Measurements from ENCODE around the gene FNIP1. TPM values are rescaled to one million over a fixed set of nuclear protein-coding genes. Genes with fewer than 3 reads are reported as not detected.

FNIP1 gene
- total and polyA plus RNA-seq, 2 of the 8 experiments (the other 6 are each of a cell fraction or from before 2014, with no cell fraction given): 3.5 to 17.3 TPM

GRCh38 chr5:131825404-131826013, 28.7 kb upstream of the FNIP1 start:
- no peak overlapping the region for H2BK12ac ChIP-seq (ENCODE audit: low read depth, low read length)
- H3K18ac ChIP-seq (ENCODE audit: extremely low read depth, low read length): no peak overlapping the region
- H4K8ac ChIP-seq (ENCODE audit: extremely low read depth, insufficient read depth, low read length): no peak overlapping the region
- H2BK15ac ChIP-seq (ENCODE audit: low read length): no peak overlapping the region
- no peak overlapping the region for H2BK5ac ChIP-seq (ENCODE audit: low read depth, low read length)
- no peak overlapping the region for H2AK5ac ChIP-seq (ENCODE audit: low read depth, low read length)
- DNase-seq (ENCODE audit: low read depth in 1 of 2, low spot score in 2 of 2) (no peak), FAIRE-seq (no peak)
- H3K23ac ChIP-seq (ENCODE audit: insufficient read length): no peak overlapping the region
- ChIA-PET CTCF (ENCODE audit: partially characterized antibody) (interaction anchor here (0.9 kb wide), 1 partner anchor 355 kb away, joined by 3 read pairs; no protein-coding TSS in a partner anchor), POLR2A (ENCODE audit: partially characterized antibody) (no interaction called here)
- no peaks in the 10 kb centered on the region for H3K79me2 ChIP-seq (ENCODE audit: control insufficient read depth in 1 of 2, insufficient read depth in 2 of 2, low read length in 2 of 2)
- no peak overlapping the region for H4K5ac ChIP-seq (ENCODE audit: insufficient read length, low read depth, low read length)
- no peak overlapping the region for H2BK20ac ChIP-seq (ENCODE audit: low read length)
- H2BK120ac ChIP-seq (replicated peaks; ENCODE audit: low read depth, low read length): no peak overlapping the region
- H3K9ac ChIP-seq (replicated peaks in 1 of 4; ENCODE audit: extremely low read depth in 1 of 4, low read depth in 3 of 4, low read length in 3 of 4): no peak overlapping the region
- H4K20me1 ChIP-seq (replicated peaks in 1 of 2; ENCODE audit: control insufficient read depth in 1 of 2, insufficient read depth in 2 of 2, low read length in 2 of 2): no peaks in the 10 kb centered on the region
- no peak overlapping the region for H4K91ac ChIP-seq (replicated peaks; ENCODE audit: insufficient read length, low read length)
- TF ChIP-seq RFX5 (IDR thresholded peaks at IDR 0.05; ENCODE audit: borderline replicate concordance, low read depth, low read length) (no peak), POLR2A (IDR thresholded peaks at IDR 0.05; ENCODE audit: control extremely low read depth in 1 of 2, low read depth in 2 of 2, low read length in 2 of 2) (no peak), SAP30 (IDR thresholded peaks at IDR 0.05; ENCODE audit: insufficient read depth, insufficient replicate concordance, low read length) (no peak), TEAD4 (IDR thresholded peaks at IDR 0.05; ENCODE audit: low read depth, low read length) (no peak), SP1 (IDR thresholded peaks at IDR 0.05; ENCODE audit: low read depth, low read length) (no peak), BCL11A (IDR thresholded peaks at IDR 0.05; ENCODE audit: low read depth in 2 of 2, low read length in 2 of 2) (no peak), NRF1 (IDR thresholded peaks at IDR 0.05; ENCODE audit: low read depth, low read length) (no peak), PHF8 (conservative IDR thresholded peaks at IDR 0.05; ENCODE audit: low read depth, low read length) (no peak), YY1 (IDR thresholded peaks at IDR 0.05; ENCODE audit: low read depth, low read length) (no peak), TCF12 (IDR thresholded peaks at IDR 0.05; ENCODE audit: low read depth, low read length) (no peak), EZH2 (IDR thresholded peaks at IDR 0.05; ENCODE audit: low read depth, low read length, severe bottlenecking) (no peak)
- H3K4me3 ChIP-seq (ENCODE audit: extremely low read depth in 1 of 4, insufficient read depth in 2 of 4, low read depth in 3 of 4, low read length in 4 of 4): no peak overlapping the region
- H3K9me3 ChIP-seq (ENCODE audit: insufficient read depth in 2 of 2, low read depth in 1 of 2, low read length in 1 of 2): peaks cover 4 to 6% of the 10 kb centered on the region in 2 experiments; a peak in 1 of 4 replicates
- H3K27ac ChIP-seq (ENCODE audit: low read depth, low read length): no peak overlapping the region; the same call in 1 of the 2 replicates
- H3K79me1 ChIP-seq (ENCODE audit: low read depth, low read length): no peaks in the 10 kb centered on the region
- H3K14ac ChIP-seq (ENCODE audit: insufficient read length): no peak overlapping the region
- H3K23me2 ChIP-seq (ENCODE audit: low read depth, low read length): no peaks in the 10 kb centered on the region
- H3K56ac ChIP-seq (replicated peaks; ENCODE audit: insufficient read length, low read depth, low read length): no peak overlapping the region
- no peak overlapping the region for H3K4ac ChIP-seq (replicated peaks; ENCODE audit: insufficient read length, low read depth, low read length)
- H3K4me2 ChIP-seq (ENCODE audit: insufficient read depth in 1 of 2, low read depth in 2 of 2, low read length in 2 of 2): no peak overlapping the region
- no peaks in the 10 kb centered on the region for H3K27me3 ChIP-seq (replicated peaks in 1 of 4; ENCODE audit: control insufficient read depth in 3 of 4, extremely low read depth in 1 of 4, insufficient read depth in 3 of 4, low read length in 3 of 4)
- no peak overlapping the region for H2AFZ ChIP-seq (ENCODE audit: low read length)
- H3K36me3 ChIP-seq (ENCODE audit: control insufficient read depth in 2 of 4, insufficient read depth in 4 of 4, low read length in 3 of 4): no peaks in the 10 kb centered on the region
- no peaks in the 10 kb centered on the region for H3K4me1 ChIP-seq (replicated peaks in 1 of 4; ENCODE audit: control insufficient read depth in 3 of 4, insufficient read depth in 4 of 4, low read length in 3 of 4)
- 87% methylated on average over 2 of the region's 2 CpGs; no CpG with 5 or more reads in 1 of the 2 experiments for WGBS, 2 experiments (ENCODE audit: extremely low coverage in 1 of 2, insufficient coverage in 1 of 2, insufficient read length in 1 of 2, insufficient replicate concordance in 2 of 2, low coverage in 1 of 2, low lambda C conversion rate in 2 of 2, missing lambda C conversion rate in 1 of 2)
